Measurements from ENCODE around the gene FAF1. TPM values are rescaled to one million over a fixed set of nuclear protein-coding genes. Genes with fewer than 3 reads are reported as not detected.
A peak's percentile ranks its signal among the peaks of the same experiment; 100 is the strongest.

The FAF1 gene
- total and polyA plus RNA-seq, 9 of the 15 experiments (the other 6 are each of a cell fraction or from before 2014, with no cell fraction given) = 48.7 to 225 (median 118) TPM

DNA sequence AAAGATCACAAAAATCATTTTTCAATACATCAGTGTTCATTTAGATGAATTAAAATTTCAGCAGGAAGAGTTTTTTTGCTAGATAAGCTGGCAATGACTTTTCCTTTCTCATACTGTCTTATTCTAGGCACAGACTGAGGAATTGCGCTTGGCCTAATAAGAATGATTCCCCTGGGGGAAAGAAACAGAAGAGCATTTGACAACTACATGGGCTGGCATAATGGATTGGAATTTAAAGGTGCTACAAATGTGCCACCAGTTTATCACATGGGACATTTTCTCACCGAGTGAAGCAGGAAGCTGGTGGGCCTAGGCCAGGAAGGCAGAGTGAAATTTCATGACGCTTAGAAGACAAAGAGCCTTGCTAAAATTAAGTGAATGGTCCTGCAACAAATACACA is 49.3 kb upstream of the FAF1 start:
- ATAC-seq (no peak; the same call in 2 of the 3 replicates), DNase-seq (ENCODE audit: extremely low read depth in 1 of 4, low spot score in 3 of 4) (no peak), FAIRE-seq (no peak)
- in situ Hi-C loops (cut with MboI) (no loop called here), intact Hi-C loops (cut with micrococcal nuclease) (no loop called here)
- ChIA-PET CTCF (ENCODE audit: low intra/inter-chr PET ratio) (no interaction called here), POLR2A (interaction anchor here (0.6 to 1.7 kb wide), 2 partner anchors 32 to 98 kb away, joined by 4 to 6 read pairs; no protein-coding TSS in a partner anchor)
- H3K79me2 ChIP-seq (ENCODE audit: control insufficient read depth, insufficient read depth, low read length) = no peaks in the 10 kb centered on the region
- no peaks in the 10 kb centered on the region for H3K9me1 ChIP-seq (ENCODE audit: control insufficient read depth, insufficient read depth, low read length)
- no peak overlapping the region for H3K27ac ChIP-seq (ENCODE audit: extremely low read depth, low read depth, low read length)
- H3K36me3 ChIP-seq (ENCODE audit: control insufficient read depth, insufficient read depth, low read length) = no peaks in the 10 kb centered on the region
- peaks cover 0 to 9% of the 10 kb centered on the region in 2 experiments; a peak in 3 of 5 replicates for H3K4me1 ChIP-seq (replicated peaks in 1 of 2; ENCODE audit: control insufficient read depth in 2 of 2, insufficient read depth in 2 of 2, low read length in 2 of 2)
- H3K9ac ChIP-seq (ENCODE audit: insufficient read depth in 1 of 2, low read depth in 2 of 2, low read length in 2 of 2) = no peak overlapping the region
- H3K27me3 ChIP-seq (ENCODE audit: control insufficient read depth in 2 of 2, insufficient read depth in 2 of 2, low read length in 2 of 2) = no peaks in the 10 kb centered on the region
- peaks cover 5% of the 10 kb centered on the region for H3K9me3 ChIP-seq (replicated peaks; ENCODE audit: control insufficient read depth, insufficient read depth, low read depth, low read length)
- H4K20me1 ChIP-seq (replicated peaks; ENCODE audit: control insufficient read depth, insufficient read depth, low read length) = no peaks in the 10 kb centered on the region
- no peak overlapping the region for H3K4me3 ChIP-seq
- no TSS peak for BruUV-seq (replicated peaks)
- WGBS (ENCODE audit: insufficient coverage, low coverage, missing lambda C conversion rate) = 50% methylated on average over 3 of the region's 3 CpGs
- H3K4me2 ChIP-seq (ENCODE audit: insufficient read depth, low read length) = no peak overlapping the region
- TF ChIP-seq ADNP (tag; IDR thresholded peaks at IDR 0.05) (no peak), PTTG1 (tag; IDR thresholded peaks at IDR 0.05; ENCODE audit: low read depth) (no peak)
- TF ChIP-seq, protein P1, sequence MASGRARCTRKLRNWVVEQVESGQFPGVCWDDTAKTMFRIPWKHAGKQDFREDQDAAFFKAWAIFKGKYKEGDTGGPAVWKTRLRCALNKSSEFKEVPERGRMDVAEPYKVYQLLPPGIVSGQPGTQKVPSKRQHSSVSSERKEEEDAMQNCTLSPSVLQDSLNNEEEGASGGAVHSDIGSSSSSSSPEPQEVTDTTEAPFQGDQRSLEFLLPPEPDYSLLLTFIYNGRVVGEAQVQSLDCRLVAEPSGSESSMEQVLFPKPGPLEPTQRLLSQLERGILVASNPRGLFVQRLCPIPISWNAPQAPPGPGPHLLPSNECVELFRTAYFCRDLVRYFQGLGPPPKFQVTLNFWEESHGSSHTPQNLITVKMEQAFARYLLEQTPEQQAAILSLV (tag; IDR thresholded peaks at IDR 0.05) = no peak
- TF ChIP-seq, protein P2, sequence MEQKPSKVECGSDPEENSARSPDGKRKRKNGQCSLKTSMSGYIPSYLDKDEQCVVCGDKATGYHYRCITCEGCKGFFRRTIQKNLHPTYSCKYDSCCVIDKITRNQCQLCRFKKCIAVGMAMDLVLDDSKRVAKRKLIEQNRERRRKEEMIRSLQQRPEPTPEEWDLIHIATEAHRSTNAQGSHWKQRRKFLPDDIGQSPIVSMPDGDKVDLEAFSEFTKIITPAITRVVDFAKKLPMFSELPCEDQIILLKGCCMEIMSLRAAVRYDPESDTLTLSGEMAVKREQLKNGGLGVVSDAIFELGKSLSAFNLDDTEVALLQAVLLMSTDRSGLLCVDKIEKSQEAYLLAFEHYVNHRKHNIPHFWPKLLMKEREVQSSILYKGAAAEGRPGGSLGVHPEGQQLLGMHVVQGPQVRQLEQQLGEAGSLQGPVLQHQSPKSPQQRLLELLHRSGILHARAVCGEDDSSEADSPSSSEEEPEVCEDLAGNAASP (IDR thresholded peaks at IDR 0.05) = no peak
- peak overlapping the region; percentile 29; the same call in 1 of the 2 replicates for H2AFZ ChIP-seq (ENCODE audit: low read depth, low read length)

Data from K562 (cell line).